ENCODE data around the gene COL11A1. TPM values are rescaled to one million over a fixed set of nuclear protein-coding genes. Genes with fewer than 3 reads are reported as not detected.

The COL11A1 gene
- polyA plus RNA-seq, 2 of the 4 experiments (the other 2 are of a cell fraction): 6.8 to 13.6 TPM

- TF ChIP-seq HDAC2 (IDR thresholded peaks at IDR 0.05): no peak
These were observed 48.6 kb upstream of the COL11A1 start (continued) for GRCh38 chr1:103156966-103157365.

GRCh38 chr1:103146166-103146565 is 37.8 kb upstream of the COL11A1 start:
- FAIRE-seq (no peak), DNase-seq (ENCODE audit: low read depth in 1 of 2, low spot score in 1 of 2) (no peak), ATAC-seq (no peak)
- H3K4me1 ChIP-seq: no peaks in the 10 kb centered on the region
- H3K27ac ChIP-seq: no peak overlapping the region
- no peak overlapping the region for H3K4me3 ChIP-seq
- CTCF ChIA-PET: no interaction called here
- no peak overlapping the region for H3K4me2 ChIP-seq
- POLR2A ChIA-PET: no interaction called here
- TF ChIP-seq FOXS1 (CRISPR knock-in tag; IDR thresholded peaks at IDR 0.05) (no peak), ATOH8 (CRISPR knock-in tag; IDR thresholded peaks at IDR 0.05; ENCODE audit: low read depth) (no peak), RNF2 (IDR thresholded peaks at IDR 0.05; ENCODE audit: borderline replicate concordance, low read depth) (no peak), FOSB (CRISPR knock-in tag; IDR thresholded peaks at IDR 0.05) (no peak), MAX (IDR thresholded peaks at IDR 0.05) (no peak), EHMT2 (IDR thresholded peaks at IDR 0.05; ENCODE audit: low read depth) (no peak), ELK1 (IDR thresholded peaks at IDR 0.05; ENCODE audit: low read depth, low read length) (no peak)
- no peaks in the 10 kb centered on the region for H3K9me3 ChIP-seq

GRCh38 chr1:103145449-103145848 is 37.1 kb upstream of the COL11A1 start:
- ATAC-seq (no peak), FAIRE-seq (no peak)

More at GRCh38 chr1:103145449-103145848, 37.1 kb upstream of the COL11A1 start:
- DNase-seq (ENCODE audit: low read depth in 1 of 2, low spot score in 1 of 2): no peak
- Histone ChIP-seq H3K4me3 (no peak overlapping the region), H3K4me2 (no peak overlapping the region), H3K4me1 (no peaks in the 10 kb centered on the region), H3K9me3 (no peaks in the 10 kb centered on the region), H3K27ac (no peak overlapping the region)
- CTCF ChIA-PET: no interaction called here
- TF ChIP-seq TP53 (CRISPR knock-in tag; IDR thresholded peaks at IDR 0.05): no peak
- TF ChIP-seq POLR2AphosphoS2 (conservative IDR thresholded peaks at IDR 0.05; ENCODE audit: low read length): no peak
- TF ChIP-seq JUN (IDR thresholded peaks at IDR 0.05): no peak
- no peak for TF ChIP-seq CTCF (IDR thresholded peaks at IDR 0.05)
- no peak for TF ChIP-seq HOXA7 (CRISPR knock-in tag; IDR thresholded peaks at IDR 0.05)
- no peak for TF ChIP-seq CEBPB (IDR thresholded peaks at IDR 0.05)
- no peak for TF ChIP-seq PBX3 (IDR thresholded peaks at IDR 0.05)
- no peak for TF ChIP-seq EHMT2 (IDR thresholded peaks at IDR 0.05; ENCODE audit: low read depth)
- TF ChIP-seq RNF2 (IDR thresholded peaks at IDR 0.05; ENCODE audit: borderline replicate concordance, low read depth): no peak
- TF ChIP-seq RFX5 (IDR thresholded peaks at IDR 0.05): no peak
- no peak for TF ChIP-seq MAFK (IDR thresholded peaks at IDR 0.05; ENCODE audit: partially characterized antibody)
- TF ChIP-seq TFCP2L1 (CRISPR knock-in tag; IDR thresholded peaks at IDR 0.05): no peak
- TF ChIP-seq CHD2 (IDR thresholded peaks at IDR 0.05; ENCODE audit: low read length, partially characterized antibody): no peak
- POLR2A ChIA-PET: no interaction called here
- WGBS (ENCODE audit: missing lambda C conversion rate): 52% methylated on average over 1 of the region's 1 CpG
